Gastrocnemius medialis (tissue), 4 donors: Measurements from ENCODE around the gene ANKRD31.

Source experiments
- CTCF ChIP-seq, 5 experiments: fragments of 450-650 bp in 3 of 5; fragments of 200-600 bp in 2 of 5; sonication (generic) in 2 of 5; IDR thresholded peaks in 4 of 5; conservative IDR thresholded peaks in 1 of 5; 1 replicate in 4 of 5; 2 replicates in 1 of 5; pipeline ENCODE4 v1.5.1; 2016 to 2019; ENCODE audit warnings: antibody characterized with exemption in 5 of 5, mild to moderate bottlenecking in 3 of 5, moderate library complexity in 3 of 5
- POLR2A ChIP-seq, 2 donors: fragments of 450-650 bp; IDR thresholded peaks; one replicate each; pipeline ENCODE4 v1.6.1; 2017; ENCODE audit warnings: antibody characterized with exemption in 2 of 2, mild to moderate bottlenecking in 2 of 2, moderate library complexity in 2 of 2

GRCh38 chr5:75190227-75190626, 46.5 kb downstream of the ANKRD31 start:
- no peak for TF ChIP-seq CTCF (IDR thresholded peaks at IDR 0.05 in 4 of 5, conservative IDR thresholded peaks at IDR 0.05 in 1 of 5)
- TF ChIP-seq POLR2A (IDR thresholded peaks at IDR 0.05) = no peak
